Left lung (tissue), 10 donors: ENCODE measurements around the gene DMRT1. TPM values are rescaled to one million over a fixed set of nuclear protein-coding genes. Genes with fewer than 3 reads are reported as not detected.

Experiments used
- ATAC-seq: fragments of 200-7000 bp; cut with Tn5 transposase; one replicate; pipeline ENCODE4 v1.9.1; 2020; ENCODE audit warnings: moderate library complexity
- DNase-seq, 4 donors: peaks; one replicate each; pipeline ENCODE4 v3.0.0-alpha.2; 2013 to 2020
- H3K27ac ChIP-seq, 2 donors: fragments of 200-600 bp; sonication (generic) in 1 of 2; one replicate each; pipeline versions ENCODE4 v1.5.0 to v1.8.0; 2020 to 2021
- H3K27me3 ChIP-seq, 2 donors: fragments of 200-600 bp; sonication (generic) in 1 of 2; one replicate each; pipeline versions ENCODE4 v1.5.0 to v1.8.0; 2020 to 2021
- H3K36me3 ChIP-seq, 2 donors: fragments of 200-600 bp; sonication (generic) in 1 of 2; one replicate each; pipeline versions ENCODE4 v1.5.0 to v1.8.0; 2020 to 2021
- H3K4me1 ChIP-seq, 2 donors: fragments of 200-600 bp; one replicate each; pipeline ENCODE4 v1.8.0; 2021
- H3K4me3 ChIP-seq, 2 donors: fragments of 200-600 bp; sonication (generic) in 1 of 2; one replicate each; pipeline versions ENCODE4 v1.5.0 to v1.8.0; 2020 to 2021; ENCODE audit warnings: mild to moderate bottlenecking in 1 of 2
- H3K9me3 ChIP-seq, 2 donors: fragments of 200-600 bp; sonication (generic) in 1 of 2; one replicate each; pipeline versions ENCODE4 v1.5.0 to v1.8.0; 2020 to 2021
- intact Hi-C, 2 donors: fragments of 100-400 bp; cut with DNase I; formaldehyde crosslinking; loops; one replicate each; pipeline versions ENCODE4 v1.11.2 to v1.14.2; 2022
- polyA plus RNA-seq, 6 donors: library from polyadenylated mRNA; unstranded; fragments of 120-200 nt; gene quantifications; one replicate each; pipeline ENCODE4 v1.2.1, GENCODE V29; 2013; ENCODE audit not compliant: insufficient read length in 6 of 6
- total RNA-seq, 2 donors: library from RNA; stranded (reverse); fragmentation: NEBNext Ultra II Directional; extraction: Animal tissue kit (Norgen Biotek cat#: 25700); gene quantifications; one replicate each; pipeline ENCODE4 v1.2.1, GENCODE V29; 2021
- TF ChIP-seq, protein P1 (sequence below), 2 donors: fragments of 200-600 bp; sonication (generic) in 1 of 2; IDR thresholded peaks; one replicate each; pipeline versions ENCODE4 v1.5.0 to v1.8.0; 2021; ENCODE audit warnings: antibody characterized with exemption in 2 of 2
- donor health status: DM: no; HTN: yes; CAD: no.
- donor health status: DM: no; HTN: no; CAD: no.

DMRT1 gene
- total and polyA plus RNA-seq, 8 donors: 0.09 TPM; not detected in 7

DNA sequence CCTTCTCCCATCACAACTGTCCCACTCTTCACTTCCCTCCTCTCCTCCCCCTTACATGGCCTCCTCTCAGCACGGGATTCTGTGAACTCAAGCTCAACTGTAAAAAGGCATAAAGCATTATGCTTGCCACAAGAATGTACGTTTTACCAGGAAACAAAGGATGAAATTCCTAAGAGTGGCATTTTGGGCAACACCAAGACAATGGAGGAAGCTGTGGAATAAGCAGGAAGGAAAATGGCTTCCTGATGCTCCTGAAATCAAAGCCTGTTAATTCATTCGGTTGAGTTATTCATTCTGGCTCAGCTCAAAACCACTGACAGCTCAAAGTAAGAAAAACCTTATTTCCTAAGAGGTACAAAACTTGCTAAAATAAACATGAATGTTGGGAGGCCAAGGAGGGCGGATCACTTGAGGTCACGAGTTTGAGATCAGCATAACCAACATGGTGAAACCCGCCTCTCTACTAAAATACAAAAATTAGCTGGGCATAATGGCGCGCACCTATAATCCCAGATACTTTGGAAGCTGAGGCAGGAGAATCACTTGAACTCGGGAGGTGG lies 40.8 kb upstream of the DMRT1 start:
- Histone ChIP-seq H3K9me3 (no peaks in the 10 kb centered on the region), H3K27ac (no peak overlapping the region), H3K36me3 (no peaks in the 10 kb centered on the region), H3K4me1 (no peaks in the 10 kb centered on the region), H3K4me3 (no peak overlapping the region), H3K27me3 (no peaks in the 10 kb centered on the region)
- intact Hi-C loops: no loop called here
- TF ChIP-seq, protein P1, sequence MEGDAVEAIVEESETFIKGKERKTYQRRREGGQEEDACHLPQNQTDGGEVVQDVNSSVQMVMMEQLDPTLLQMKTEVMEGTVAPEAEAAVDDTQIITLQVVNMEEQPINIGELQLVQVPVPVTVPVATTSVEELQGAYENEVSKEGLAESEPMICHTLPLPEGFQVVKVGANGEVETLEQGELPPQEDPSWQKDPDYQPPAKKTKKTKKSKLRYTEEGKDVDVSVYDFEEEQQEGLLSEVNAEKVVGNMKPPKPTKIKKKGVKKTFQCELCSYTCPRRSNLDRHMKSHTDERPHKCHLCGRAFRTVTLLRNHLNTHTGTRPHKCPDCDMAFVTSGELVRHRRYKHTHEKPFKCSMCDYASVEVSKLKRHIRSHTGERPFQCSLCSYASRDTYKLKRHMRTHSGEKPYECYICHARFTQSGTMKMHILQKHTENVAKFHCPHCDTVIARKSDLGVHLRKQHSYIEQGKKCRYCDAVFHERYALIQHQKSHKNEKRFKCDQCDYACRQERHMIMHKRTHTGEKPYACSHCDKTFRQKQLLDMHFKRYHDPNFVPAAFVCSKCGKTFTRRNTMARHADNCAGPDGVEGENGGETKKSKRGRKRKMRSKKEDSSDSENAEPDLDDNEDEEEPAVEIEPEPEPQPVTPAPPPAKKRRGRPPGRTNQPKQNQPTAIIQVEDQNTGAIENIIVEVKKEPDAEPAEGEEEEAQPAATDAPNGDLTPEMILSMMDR (IDR thresholded peaks at IDR 0.05): no peak
- no peak for DNase-seq
- ATAC-seq: no peak

DNA sequence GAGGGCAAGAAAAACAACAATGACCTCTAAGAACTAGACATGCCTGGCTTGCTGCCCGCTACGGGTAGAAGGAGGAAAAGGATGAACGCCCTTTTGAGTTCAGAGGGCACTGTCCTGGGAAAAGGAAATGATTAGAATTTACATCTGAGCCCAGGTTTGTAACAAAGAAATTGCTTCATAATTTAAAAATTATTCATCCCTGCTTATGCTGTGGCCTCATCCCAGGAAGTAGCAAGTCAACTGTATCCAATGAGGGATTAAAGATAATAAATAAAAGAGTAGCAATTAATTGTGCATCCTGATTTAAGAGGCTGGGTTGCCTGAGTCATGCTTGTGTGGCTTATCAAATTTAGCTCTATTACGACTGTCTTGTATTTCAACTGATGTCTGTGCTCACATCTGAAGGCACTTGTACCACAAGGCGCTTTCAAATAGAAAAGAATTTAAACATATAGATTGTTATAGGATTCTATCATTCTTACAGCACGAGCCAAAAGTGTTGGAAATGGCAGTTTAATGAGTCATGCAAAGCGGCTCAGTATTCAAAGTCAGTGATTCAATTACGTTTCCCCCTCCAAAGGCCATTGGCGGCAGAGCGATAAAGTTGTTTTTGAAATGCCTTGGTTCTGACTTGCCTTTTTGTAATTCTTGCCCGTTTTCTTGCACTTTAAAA lies 40.0 kb upstream of the DMRT1 start:
- no peak for ATAC-seq
- Histone ChIP-seq H3K27me3 (no peaks in the 10 kb centered on the region), H3K4me3 (no peak overlapping the region), H3K4me1 (no peaks in the 10 kb centered on the region), H3K36me3 (no peaks in the 10 kb centered on the region), H3K9me3 (no peaks in the 10 kb centered on the region), H3K27ac (no peak overlapping the region)
- intact Hi-C loops: no loop called here
- TF ChIP-seq, protein P1 (IDR thresholded peaks at IDR 0.05): no peak
- DNase-seq: no peak

DNA sequence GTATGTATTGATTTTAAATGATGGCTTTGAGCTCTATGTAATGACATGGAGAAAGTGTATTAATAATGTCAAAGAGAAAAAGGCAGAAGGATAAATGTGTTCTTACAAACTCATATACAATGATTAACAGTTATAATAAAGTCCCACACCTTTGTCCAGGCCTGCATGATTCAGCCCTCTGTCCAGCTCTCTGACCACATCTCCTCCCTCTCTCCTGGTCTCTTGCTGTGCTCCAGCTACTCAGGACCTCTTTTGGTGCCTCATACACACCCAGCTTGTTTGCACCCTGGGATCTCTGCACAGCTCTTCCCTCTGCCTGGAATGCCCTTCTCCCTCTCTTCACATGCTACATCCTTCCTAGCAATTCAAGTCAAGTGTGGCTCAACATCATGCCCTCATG lies 37.5 kb upstream of the DMRT1 start:
- intact Hi-C loops: no loop called here
- no peak for DNase-seq

DNA sequence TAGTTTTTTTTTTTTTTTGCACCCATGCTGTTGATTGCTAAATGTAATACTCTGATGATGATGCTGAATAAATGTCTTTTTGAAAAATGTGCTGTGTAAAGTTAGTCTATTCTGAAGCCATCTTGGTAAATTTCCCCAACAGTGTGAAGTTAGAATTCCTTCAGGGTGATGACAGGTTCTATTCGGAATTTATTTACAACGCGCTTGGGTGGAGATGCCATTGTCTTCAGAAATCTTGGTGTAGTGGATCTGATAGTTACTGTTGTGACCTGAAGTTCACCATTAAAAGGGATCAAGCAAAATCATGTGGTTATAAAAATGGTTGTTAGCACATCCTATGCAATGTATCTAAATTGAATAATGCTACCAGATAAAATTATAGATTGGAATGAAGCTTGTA lies 36.3 kb upstream of the DMRT1 start:
- H3K36me3 ChIP-seq: no peaks in the 10 kb centered on the region
- ATAC-seq (no peak), DNase-seq (no peak)
- TF ChIP-seq, protein P1 (IDR thresholded peaks at IDR 0.05): no peak
- no peaks in the 10 kb centered on the region for H3K9me3 ChIP-seq
- no peaks in the 10 kb centered on the region for H3K4me1 ChIP-seq
- intact Hi-C loops: no loop called here
- no peak overlapping the region for H3K27ac ChIP-seq
- no peak overlapping the region for H3K4me3 ChIP-seq
- no peaks in the 10 kb centered on the region for H3K27me3 ChIP-seq

More for the DNA sequence above, 37.5 kb upstream of the DMRT1 start:
- TF ChIP-seq, protein P1 (IDR thresholded peaks at IDR 0.05): no peak
- Histone ChIP-seq H3K27me3 (no peaks in the 10 kb centered on the region), H3K4me1 (no peaks in the 10 kb centered on the region), H3K27ac (no peak overlapping the region), H3K36me3 (no peaks in the 10 kb centered on the region), H3K4me3 (no peak overlapping the region), H3K9me3 (no peaks in the 10 kb centered on the region)
- no peak for ATAC-seq

DNA sequence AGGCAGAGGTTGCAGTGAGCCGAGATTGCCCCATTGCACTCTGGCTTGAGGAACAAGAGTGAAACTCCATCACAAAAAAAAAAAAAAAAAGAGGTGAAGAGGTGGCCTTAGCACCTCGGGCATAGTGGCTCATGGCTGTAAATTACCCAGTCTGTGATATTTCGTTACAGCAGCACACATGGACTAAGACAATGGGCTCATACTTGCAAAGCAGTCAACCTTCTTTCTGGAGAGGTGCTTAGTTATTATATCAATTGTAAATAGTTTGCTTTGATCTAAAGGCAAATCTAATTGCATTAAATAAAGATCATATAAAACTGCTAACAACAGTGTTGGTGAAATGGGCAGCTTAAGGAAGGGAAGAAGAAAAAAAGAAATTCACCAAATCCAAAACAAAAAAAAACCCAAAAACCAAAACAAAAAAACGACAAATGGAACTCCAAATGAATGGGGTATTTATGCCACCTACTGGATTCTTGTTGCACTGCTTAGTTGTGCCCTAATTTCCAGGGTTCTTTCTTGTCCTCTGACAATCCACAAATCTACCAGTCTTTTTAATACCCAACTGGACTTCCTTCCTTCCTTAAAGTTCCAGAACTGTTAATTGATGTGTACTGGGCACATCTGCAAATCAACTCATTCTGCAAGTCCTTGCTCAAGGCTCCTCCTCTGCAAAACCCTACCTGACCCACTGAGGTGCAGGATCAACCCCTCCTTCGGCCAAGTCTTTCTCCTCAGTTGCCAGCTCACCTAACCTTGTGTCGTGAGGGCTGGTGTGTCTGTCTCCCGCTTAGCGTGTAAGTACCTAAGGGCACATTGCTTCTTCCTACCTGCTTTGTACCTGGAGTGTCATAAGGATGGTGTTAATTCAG lies 35.0 kb upstream of the DMRT1 start:
- ATAC-seq: peak; percentile 54
- Histone ChIP-seq H3K36me3 (no peaks in the 10 kb centered on the region), H3K27me3 (no peaks in the 10 kb centered on the region), H3K27ac (no peak overlapping the region), H3K4me3 (no peak overlapping the region), H3K9me3 (no peaks in the 10 kb centered on the region), H3K4me1 (no peaks in the 10 kb centered on the region)
- intact Hi-C loops: loop anchor here in 1 of 2 donors (2.0 kb wide), 1 partner anchor 194 kb away; no protein-coding TSS in a partner anchor
- peak in 2 of 4 donors; percentile 18 to 36 for DNase-seq
- TF ChIP-seq, protein P1 (IDR thresholded peaks at IDR 0.05): peak; percentile 50 to 61
